ENCODE data around the gene UBTD1.

Gene UBTD1

DNA sequence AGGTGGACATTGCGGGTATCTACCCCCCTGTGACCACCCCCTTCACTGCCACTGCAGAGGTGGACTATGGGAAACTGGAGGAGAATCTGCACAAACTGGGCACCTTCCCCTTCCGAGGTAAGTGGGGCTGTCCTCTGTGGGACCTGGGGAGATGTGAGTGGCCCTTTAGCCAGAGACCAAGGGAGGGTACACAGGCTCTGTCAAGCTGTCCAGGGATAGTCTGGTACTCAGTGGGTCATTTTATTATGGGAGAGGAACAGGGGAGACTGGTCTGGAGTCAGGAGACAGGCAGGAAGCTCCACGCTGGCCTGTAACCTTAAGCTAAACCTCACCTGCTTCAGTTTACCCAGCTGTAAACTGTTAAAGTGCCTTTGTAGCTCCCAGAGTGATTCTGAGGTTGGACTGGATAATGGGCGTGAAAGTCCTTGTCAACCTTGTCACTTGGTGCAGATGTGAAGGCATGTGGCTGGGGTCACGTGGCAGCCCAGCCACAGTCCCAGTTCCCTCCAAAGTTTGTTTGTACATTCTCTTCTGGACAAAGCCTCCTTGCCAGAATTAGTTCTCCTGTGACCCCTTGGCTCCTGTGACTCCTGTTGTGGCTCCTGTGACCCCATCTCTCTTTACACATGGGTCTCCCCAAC, 86.2 kb downstream of the UBTD1 start:
- no peak for DNase-seq (ENCODE audit: low read depth)

- no peak for DNase-seq (ENCODE audit: low read depth)
Observed at GRCh38 chr10:97585439-97585811, 86.7 kb downstream of the UBTD1 start.

GRCh38 chr10:97587183-97587582, 88.5 kb downstream of the UBTD1 start:
- DNase-seq (ENCODE audit: low read depth) = no peak

GRCh38 chr10:97589479-97589878, 90.8 kb downstream of the UBTD1 start, which contains the start of gene C10orf62:
Gene C10orf62 (plus strand): TSS chr10:97589721. CDS start chr10:97589898, 177 bp downstream.
- DNase-seq (ENCODE audit: low read depth) = no peak

DNA sequence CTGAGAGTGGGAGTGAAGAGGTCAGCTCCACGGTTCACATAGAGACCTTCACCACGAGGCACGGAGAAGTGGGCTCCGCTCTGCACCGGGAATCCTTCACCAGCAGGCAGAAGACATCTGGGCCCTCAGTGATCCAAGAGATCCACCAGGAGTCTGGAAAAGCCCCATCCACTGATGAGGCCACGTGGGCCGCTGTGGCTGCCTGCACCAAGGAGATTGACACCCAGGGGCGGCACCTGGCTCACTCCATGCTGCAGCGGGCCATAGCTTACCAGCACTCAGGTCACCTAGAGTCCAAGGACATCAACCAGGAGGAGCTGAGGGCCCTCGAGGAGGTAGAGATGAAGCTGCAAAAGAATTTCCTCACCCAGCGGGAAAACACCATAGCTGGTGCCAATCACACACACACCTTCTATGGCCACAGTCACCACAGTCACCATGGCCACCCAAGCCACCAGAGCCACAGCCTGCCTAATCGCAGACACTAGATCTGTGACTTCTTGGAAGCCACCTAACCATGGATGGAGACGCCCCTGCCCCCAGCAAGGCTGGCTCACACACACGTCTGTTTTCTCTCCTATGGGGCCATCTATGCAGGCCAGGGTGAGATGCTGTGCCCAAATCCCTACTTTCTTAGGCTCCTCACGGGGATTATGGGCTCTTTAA, 91.5 kb downstream of the UBTD1 start:
- no peak for DNase-seq (ENCODE audit: low read depth)

DNA sequence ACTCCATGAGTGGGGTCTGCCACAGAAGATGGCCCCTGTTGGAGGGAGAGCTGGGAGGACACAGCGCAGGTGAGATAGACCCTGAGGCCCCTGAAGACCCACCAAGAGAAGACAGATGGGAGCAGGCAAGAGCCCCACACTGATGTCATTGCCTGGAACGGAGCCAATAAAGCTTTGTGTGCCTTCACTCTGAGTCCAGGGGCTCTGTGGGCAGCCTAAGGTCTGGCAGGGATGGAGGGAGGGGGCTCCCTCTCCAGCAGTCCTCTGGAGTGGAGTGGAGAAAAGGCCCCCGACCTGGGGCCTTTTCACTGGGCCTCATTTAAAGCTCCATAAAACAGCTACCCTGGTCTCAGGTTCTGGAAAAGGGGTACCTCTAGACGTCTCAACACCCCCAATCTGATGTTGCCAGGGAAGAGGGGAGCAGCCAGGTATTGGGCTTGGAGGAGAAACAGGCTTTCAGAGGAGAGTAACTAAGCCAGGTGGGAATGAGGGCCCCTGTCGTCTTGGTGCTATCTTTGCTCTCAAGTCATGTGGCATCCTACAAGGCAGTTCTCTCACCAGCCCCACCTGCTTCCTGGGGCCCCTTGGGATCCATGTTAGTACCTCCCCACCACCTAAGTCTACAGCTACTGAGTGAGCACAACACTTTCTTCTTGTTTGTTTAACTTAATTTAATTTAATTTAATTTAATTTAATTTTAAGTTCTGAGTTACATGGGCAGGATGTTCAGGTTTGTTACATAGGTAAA, 92.2 kb downstream of the UBTD1 start:
- DNase-seq (ENCODE audit: low read depth) = no peak

DNA sequence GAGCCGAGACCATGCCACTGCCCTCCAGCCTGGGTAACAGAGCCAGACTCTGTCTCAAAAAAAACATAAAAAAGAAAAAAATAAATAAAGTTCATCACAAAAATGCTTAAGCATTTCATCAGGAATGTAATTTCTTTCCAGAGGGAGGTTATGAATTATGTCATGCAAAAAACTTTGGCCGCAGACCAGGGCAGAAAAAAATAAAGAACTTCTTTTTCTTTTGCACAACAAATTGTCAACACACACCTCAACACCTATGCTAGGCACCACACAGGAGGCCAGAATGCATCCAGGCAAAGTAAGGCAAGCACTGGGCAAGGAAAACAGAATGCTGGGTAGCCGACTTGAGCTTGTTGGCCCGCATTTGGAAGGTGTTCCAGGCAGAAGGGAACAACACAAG, 94.7 kb downstream of the UBTD1 start:
- no peak for DNase-seq (ENCODE audit: low read depth)

- DNase-seq (ENCODE audit: low read depth) = no peak
Observed at GRCh38 chr10:97596101-97597082, 97.7 kb downstream of the UBTD1 start.

DNA sequence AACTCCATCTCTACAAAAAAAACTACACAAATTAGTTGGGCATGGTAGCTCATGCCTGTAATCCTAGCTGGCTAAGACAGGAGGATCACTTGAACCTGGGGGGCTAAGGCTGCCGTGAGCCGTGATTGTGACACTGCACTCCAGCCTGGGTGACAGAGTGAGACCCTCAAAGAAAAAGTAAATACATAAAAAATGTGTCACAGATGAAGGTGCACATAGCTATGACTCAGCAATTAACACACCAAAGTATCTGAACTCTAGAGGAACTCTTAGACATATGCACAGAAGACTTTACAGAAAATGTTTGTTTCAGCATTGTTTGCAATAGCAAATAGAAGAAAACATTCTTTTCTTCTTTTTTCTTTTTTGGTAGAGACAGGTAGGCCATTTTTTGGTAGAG, 99.1 kb downstream of the UBTD1 start:
- DNase-seq (ENCODE audit: low read depth) = no peak

DNA sequence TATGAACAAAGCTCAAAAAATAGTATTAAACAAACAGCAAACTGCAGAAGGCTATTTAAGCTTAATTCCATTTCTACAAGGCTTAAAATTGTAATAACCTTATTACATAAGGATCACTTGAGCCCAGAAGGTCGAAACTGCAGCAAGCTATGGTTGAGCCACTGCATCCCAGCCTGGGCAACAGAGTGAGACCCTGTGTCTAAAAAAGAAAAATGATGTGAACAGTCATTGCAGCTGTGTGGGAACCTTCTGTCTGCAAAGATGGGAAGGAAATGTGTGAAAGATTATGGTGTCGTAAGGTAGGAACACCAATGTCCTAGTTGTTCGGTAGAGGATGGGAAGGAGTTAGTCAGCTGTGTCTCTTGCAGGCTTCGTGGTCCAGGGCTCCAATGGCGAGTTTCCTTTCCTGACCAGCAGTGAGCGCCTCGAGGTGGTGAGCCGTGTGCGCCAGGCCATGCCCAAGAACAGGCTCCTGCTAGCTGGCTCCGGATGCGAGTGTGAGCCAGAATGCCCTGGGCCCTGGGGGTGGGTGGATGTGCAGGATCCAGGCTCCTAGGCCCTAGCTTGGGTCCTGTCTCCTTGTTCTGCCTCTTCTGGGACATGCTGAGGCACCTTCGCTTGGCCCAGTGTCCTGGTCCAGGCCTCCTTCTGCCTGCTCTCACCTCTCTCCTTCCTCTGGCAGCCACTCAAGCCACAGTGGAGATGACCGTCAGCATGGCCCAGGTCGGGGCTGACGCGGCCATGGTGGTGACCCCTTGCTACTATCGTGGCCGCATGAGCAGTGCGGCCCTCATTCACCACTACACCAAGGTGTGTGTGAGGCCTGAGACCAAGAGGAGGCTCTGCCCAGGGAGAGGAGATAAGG, 99.9 kb downstream of the UBTD1 start:
- no peak for DNase-seq (ENCODE audit: low read depth)

- DNase-seq (ENCODE audit: low read depth) = no peak
Observed at GRCh38 chr10:97599272-97599619, 100.5 kb downstream of the UBTD1 start.

- no peak for DNase-seq (ENCODE audit: low read depth)
Observed at GRCh38 chr10:97600616-97601015, 101.9 kb downstream of the UBTD1 start.

DNA sequence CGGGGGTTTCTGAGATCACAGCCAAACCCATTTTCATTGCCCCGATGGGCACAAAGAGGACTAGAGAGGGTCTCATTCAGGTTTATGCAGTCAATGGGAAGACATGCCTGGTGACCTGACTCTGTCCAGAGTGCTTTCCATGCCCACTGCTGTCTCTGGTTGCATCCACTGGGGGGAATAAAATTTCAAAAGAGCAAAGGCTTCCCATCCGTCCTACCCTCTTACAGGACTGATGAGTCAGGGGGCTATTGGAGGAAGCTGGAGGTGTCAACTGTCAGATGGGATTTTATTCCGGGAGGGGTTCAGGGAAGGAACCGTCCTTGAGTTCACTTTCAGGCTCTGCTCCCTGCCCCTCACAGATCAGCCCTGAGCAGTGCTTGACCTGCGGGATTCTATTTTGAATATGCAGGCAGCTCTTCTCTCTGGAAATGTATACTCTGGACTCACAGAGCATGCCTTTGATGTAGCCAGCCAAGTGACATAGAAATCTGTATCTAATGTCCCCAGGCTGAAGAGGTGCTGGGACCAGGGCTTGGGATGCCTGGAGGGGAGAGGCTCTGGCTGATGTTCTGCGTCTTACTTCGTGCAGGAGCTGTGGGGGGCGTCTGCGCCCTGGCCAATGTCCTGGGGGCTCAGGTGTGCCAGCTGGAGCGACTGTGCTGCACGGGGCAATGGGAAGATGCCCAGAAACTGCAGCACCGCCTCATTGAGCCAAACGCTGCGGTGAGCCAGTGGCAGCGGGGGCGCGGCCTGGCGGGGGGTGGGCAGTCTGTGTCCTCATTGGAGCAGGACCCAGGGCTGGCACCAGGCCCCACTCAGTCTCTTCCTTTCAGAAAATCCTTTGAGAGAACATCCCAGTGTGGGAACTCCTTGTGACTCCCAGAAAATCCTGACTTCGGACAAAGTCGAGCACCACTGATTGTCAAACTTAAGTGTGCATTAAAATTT, 102.8 kb downstream of the UBTD1 start:
- DNase-seq (ENCODE audit: low read depth) = no peak

GRCh38 chr10:97607095-97607636, 108.4 kb downstream of the UBTD1 start:
- no peak for DNase-seq (ENCODE audit: low read depth)

- DNase-seq (ENCODE audit: low read depth) = no peak
Observed at GRCh38 chr10:97608991-97609561, 110.4 kb downstream of the UBTD1 start.

DNA sequence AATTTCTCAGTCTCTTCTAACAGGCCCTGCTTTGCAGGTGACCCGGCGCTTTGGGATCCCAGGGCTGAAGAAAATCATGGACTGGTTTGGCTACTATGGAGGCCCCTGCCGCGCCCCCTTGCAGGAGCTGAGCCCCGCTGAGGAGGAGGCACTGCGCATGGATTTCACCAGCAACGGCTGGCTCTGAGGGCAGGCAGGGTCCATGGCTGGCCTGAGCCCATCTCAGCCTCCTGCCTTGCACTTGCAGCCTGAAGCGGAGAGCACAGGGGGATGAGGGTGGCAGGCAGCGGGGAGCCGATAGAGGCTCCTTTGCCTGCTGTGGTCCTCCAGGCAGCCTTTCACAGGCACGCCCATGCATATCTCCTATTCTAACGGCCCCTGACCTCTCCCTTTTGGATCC, 112.7 kb downstream of the UBTD1 start:
- DNase-seq (ENCODE audit: low read depth) = no peak

DNA sequence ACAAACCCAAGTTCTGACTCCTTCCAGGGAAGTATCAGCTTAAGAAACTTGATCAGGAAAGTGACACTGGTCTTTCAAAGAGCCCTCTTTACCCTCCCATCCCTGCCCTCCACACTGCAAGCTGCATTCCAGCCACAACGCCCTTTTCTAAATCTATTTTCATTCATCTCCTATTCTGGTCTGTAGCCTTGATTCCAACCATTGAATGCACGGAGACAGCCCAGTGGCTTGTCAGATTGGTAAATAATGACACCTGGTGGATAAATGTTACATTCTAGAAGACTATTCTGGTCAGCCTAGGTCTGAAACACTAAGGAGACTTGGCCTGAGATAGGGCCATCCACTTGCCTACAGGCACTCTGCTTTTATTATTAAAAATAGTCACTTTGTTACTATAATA, 113.7 kb downstream of the UBTD1 start:
- no peak for DNase-seq (ENCODE audit: low read depth)

DNA sequence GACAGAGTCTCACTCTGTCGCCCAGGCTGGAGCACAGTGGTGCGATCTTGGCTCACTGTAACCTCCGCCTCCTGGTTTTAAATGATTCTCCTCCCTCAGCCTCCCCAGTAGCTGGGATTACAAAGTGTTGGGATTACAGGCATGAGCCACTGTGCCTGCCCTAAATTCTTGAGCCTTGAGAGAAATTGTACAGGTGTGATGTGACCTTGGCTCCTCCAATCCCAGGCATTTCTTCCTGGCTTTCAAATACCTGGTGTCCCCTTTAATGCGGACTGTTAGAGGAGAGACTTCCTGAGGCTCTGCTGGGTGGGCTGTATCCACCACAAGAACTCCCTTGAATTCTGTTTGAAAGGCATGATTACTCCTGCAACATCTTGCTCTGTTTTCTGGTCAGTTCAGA, 119.6 kb downstream of the UBTD1 start:
- DNase-seq (ENCODE audit: low read depth) = no peak

- DNase-seq (ENCODE audit: low read depth) = no peak
Observed at GRCh38 chr10:97618733-97619132, 120.0 kb downstream of the UBTD1 start.
